GM21515 (cell line): ENCODE measurements around the gene BMP6.

Experiments
- ATAC-seq: cut with Tn5 transposase; IDR thresholded peaks from one replicate; pipeline ENCODE4 v1.9.1; 2021; ENCODE audit not compliant: unreplicated experiment

Gene BMP6

DNA sequence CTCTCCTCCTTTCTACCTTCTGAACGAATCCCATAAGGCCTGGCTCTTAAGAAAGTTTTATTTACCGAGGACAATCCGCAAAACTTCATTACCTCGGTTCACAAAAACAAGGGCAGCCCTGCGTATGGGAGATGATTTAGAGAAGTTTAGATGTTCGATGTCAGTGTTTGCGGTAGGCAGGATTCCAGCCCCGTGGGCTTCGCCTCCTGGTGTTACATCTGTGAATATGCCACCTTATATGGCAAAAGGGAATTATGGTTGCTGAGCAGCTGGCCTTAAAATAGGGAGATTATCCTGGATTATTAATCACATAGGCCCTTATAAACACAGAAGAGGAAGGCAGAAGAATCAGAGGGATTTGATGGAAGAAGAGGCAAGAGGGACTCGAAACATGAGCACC lies 21.1 kb downstream of the BMP6 start:
- no peak for ATAC-seq

DNA sequence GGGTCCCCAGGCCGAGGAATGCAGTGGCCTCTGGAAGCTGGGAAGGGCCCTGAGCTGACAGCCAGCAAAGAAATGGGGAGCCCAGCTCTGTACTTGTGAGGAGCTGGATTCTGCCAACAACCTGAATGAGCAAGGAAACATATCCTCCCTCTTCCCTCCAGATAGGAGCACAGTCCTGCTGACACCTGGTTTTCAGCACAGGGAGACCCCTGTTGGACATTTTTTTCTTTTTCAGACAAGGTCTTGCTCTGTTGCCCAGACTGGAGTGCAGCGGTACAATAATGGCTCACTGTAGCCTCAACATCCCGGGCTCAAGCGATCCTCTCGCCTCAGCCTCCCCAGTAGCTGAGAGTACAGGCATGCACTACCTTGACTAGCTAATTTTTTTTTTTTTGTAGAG lies 21.5 kb downstream of the BMP6 start:
- ATAC-seq, result no peak

DNA sequence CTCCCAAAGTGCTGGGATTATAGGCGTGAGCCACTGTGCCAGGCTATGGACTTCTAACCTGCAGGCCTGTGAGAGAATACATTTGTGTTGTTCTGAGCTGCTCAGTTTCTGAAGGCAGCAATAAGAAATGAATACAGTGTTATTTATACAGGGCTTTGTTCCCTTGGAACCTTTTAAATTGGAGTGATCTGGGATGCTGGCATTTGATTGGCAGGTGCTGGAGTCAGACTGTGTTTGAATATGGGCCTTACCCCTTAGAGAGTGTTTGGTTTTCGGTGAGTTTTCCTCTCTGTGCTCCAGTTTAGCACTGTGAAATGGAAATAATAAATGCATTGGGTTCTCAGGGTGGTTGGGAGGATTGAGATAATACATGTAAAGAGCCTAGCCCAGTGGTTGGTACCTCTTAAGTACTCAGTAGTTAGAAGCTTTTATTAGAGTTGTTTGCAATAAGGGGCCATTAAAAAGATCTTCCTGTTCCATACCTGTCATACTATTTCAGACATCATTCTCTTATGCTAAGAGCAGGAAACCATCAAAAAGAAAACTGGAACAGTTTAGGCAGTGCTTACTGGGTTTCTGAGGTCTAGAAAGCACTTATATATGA lies 22.1 kb downstream of the BMP6 start:
- ATAC-seq, result no peak

DNA sequence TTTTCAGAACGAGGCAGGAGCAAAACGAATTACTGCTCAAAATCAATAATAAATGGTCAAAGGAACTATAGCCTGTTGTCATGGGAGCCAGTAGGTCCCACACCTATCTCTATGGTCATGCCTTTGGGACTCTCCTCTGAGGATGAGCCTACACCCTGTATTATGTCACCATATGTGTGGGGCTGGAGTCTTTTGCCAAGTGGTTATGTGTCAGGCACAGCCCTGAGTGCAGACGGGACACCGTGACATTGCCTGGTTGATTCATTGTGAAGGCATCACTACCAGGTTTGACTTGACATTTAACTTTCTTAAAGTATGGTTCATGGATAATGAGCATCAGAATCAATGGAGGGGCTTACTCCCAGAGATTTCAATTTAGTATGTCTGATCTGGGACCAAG lies 23.6 kb downstream of the BMP6 start:
- ATAC-seq, result no peak

DNA sequence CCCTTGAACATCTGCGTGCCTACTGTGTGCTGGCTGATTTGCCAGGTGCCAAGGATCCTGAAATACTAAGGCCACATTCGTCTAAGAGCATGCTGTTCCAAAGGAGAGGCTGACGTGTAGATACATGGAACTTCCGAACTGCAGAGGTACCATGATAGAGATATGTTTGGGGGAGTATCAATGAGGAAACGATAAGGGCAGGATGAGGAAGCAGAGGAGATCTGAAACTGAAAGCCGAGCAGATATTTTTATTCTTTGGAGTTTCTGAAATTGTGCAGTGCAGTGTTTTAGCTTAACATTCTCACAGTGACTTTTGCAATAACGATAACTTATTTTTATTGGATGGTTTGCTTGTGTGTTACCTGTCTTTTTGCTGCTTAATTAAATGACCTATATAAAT lies 24.3 kb downstream of the BMP6 start:
- no peak for ATAC-seq

DNA sequence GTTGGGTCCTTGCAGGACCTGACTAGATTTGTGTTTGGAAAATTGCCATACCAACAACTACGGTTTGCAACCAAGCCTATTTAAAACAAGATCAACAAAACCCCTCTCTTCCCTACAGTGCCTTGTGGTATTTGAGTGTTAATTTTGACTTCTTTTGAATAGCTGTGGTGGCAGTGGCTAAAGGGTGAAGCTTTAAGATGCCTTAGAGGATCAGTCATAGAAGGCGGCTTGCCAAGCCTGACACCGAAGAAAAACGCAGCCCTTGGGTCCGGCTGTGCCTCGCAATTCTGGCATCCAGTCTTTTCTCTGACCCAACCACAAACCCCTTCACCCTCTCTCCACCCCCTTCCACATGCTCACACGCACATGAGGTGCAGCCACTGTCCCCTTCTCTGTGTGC lies 32.6 kb downstream of the BMP6 start:
- ATAC-seq, result no peak

DNA sequence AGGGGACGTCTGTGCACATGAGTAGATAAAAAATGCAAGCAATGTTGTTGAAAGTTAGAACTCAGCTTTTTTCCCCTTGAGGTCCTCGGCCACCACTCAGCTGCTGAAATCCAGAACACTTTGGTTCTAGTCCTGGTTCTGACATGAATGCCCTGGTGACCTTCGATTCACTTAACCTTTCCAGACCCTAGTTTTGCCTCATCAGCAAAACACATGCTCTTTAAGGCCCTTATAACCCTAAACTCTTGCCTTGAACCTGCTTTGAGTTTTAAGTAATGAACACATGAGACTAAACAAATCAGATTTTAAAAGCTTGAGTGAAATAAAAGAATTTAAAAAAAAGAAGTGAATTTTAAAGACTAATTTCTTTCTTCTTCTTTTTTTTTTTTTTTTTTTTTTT lies 33.4 kb downstream of the BMP6 start:
- ATAC-seq, result no peak

DNA sequence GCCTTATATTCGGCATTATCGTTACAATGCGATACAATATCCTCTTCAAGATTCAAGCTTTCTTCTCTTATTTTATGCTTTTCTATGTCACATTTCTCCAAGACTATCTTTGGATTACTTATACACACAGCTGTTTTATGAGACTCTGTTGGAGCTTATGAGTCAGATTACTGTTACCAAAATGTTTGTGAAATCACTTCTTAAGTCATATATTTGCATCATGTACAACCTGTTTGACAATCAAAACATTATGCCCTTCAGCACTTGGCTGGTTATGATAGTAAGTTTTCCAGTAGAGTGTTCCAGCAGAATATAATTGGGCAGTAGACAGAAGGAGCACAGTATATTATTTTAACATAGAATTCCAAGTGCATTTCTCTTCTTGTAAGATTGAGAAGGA lies 35.2 kb downstream of the BMP6 start:
- ATAC-seq, result no peak

DNA sequence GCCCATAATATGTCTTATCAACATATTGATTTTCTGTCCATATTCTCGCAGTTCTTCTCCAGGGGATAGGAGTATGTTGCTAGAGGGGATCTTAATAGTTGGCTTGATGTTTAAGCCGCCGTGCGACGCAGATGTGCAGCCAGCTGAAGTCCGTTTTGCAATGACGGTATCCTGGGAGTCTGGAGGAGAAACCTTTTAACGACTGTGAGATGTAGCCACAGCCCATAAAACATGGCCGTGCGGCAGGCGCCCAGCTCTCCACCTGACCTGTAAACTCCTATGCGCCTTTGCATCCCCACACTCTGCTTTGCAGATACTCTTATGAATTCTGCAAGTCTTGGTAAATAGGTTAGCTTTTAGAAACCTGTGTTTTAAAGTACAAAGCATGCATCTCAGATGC lies 36.9 kb downstream of the BMP6 start:
- ATAC-seq, result no peak

DNA sequence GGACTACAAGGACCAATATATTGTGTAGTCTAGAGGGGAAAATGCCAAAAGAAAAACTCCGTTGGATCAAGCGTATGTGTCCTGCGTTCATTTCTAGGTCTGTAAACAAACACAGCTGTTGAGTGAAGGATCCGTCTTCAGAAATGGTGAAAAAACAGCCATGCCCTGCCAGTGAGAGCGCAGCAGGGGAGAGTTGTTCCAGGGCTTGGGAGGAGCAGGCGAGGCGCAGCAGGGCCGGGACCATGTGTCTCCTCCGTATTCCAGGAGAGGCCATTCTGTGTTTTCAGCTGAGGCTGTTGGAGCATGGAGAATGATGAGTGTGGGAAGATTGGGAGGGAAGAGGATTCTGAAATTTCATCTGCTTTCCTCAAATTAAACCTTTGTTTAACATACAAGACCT lies 38.0 kb downstream of the BMP6 start:
- ATAC-seq, result no peak

DNA sequence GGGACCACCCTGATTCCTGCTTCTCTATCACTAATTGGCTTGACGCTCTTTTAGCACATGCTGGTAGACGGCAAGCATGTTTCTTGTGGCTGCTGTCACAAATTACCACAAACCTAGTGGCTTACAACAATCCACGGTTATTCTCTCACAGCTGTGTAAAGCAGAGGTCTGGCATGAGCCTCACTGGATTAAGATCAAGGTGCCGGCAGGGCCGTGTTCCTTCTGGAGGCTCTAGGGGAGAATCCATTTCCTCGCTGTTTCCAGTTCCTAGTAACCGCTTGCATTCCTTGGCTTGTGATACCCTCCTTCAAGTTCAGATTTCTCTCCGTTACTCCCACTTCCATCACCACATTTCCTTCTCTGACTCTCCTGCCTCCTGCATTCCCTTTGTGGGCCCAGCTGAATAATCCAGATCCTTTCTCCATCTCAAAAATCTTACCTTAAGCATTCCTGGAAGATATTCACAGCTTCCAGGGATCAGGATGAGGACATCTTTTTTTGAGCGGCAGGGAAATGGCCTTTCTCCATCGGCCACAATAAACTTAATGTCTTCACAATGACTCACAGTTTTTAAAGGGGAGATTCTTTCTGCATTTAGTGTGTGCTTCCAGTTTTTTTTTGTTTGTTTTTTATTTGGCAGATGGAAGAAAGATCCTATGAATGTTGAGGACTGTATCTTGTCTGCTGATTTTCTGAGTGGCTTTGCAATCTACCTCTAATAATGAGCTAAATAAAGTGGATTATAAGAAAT lies 39.9 kb downstream of the BMP6 start:
- ATAC-seq, result no peak

DNA sequence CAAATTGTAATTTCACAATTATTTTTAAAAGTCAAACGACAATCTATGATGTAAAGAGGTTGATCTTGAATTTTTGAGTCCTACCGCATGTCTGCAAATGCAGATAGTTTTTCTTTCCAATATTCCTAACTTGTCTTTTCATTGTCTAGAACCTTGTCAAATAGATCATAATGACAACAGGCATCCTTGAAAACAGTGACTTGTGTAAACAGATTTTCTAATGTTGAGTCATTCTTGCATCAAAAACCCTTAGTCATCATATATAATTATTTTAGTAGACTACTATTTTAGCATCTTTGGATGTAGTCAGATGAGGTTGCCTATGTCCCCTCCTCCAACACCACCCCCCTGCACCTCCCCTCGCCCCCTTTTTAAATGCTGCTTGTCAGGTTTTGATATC lies 43.8 kb downstream of the BMP6 start:
- no peak for ATAC-seq

DNA sequence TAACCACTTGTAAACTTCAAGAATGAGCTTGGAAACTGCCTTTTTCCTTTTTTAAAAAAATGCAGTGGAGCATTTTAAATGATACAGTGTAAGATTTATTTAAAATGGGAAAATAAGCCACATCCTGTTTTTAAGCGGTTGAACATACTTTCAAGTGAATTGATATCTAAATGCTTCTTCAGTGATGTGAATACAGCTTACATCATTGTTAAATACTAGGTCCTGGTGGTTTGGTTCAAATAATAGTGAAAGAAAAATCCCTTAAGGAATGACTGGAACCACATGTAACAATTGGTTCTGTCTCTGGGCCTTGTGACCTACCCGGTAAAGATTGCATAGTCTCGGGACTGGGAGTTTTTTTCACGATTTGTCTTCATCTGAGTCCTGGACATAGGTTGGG lies 44.2 kb downstream of the BMP6 start:
- no peak for ATAC-seq

DNA sequence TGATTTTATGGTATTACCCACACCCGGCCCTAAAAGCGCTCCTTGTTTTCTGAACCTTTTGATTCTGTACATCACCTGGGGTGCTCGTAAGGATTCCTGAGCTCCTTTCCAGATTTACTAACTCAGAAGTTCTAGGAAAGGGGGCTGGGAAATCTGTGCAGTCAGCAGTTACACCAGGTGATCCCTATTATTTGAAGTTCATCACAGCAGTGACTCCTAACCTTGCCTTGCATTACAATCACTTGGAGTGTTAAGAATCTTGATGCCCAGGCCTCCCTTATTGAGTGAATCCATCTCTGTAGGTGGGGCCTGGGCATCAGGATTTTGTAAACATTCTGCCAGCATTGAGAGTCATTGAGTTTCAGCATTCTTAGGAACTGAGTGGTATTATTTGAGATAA lies 44.7 kb downstream of the BMP6 start:
- ATAC-seq, result no peak

DNA sequence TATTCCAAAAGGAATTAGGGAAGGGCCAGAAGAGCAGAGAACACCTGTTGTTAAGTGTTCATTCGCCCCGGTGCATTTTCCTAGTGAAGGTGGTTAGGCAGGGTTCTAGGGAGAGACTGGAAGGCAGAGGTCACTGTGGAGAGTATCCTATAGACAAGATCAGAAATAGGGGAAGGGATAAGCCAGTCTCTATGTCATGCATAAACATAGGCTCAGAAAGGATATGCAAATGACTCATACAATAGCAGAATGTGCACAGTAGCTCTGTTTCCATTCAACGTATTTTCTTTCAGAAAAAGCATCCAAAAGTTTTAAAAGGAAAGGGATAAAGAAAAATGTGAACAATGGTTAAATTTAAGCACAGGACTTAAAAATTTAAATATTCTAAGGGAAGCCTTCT lies 47.4 kb downstream of the BMP6 start:
- ATAC-seq, result no peak

DNA sequence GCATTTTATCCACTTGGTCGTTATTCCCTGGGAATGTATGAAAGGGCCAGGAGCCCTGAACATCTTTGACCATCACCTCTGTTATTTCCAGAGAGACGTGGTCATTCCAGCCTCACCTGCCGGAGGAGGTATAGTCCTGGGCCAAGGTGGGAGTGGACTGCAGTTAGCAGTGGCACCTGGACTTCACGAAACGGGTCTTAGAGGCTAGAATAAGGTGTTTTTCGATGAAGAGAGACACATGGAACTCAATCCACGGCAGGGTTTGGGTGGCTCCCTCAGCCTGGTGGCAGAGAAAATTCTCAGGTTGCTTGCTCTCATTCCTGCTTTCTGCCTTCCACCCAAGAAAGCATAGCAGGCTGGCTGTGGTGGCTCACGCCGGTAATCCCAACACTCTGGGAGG lies 48.0 kb downstream of the BMP6 start:
- ATAC-seq, result no peak

DNA sequence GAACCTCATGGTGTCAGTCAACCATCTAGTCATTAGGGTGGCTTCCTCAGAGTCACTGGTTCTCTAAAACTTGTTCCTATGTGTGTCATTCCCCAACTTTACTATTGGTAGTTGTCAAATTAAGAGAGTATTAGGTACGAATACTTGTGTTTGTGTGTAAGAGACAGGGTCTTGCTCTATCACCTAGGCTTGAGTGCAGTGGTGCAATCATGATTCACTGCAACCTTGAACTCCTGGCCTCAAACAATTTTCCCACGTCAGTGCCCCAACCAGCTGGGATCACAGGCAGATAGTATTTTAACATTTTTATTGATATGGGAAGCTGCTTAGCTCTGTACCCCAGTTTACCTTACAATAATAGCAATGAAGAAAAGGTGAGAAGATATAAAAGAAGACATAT lies 50.6 kb downstream of the BMP6 start:
- no peak for ATAC-seq

DNA sequence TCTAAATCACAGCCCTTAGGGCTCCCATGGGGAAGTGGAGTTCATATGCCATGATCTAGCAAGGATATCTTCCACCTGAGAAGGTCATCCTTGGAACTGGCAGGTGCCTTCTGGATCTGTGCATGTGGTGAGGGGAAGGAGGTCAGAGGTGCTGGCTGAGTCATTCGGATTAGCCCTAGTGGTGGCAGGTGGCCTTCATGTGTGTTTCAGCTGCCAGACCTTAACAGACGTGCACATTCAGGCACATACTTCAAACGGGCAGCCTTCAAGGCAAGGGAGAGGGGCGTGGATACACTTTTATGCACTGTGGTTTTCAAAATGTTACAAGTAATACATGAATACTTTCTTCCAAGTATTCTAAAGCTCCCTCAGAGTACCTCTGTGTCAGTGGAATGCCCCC lies 51.2 kb downstream of the BMP6 start:
- no peak for ATAC-seq

DNA sequence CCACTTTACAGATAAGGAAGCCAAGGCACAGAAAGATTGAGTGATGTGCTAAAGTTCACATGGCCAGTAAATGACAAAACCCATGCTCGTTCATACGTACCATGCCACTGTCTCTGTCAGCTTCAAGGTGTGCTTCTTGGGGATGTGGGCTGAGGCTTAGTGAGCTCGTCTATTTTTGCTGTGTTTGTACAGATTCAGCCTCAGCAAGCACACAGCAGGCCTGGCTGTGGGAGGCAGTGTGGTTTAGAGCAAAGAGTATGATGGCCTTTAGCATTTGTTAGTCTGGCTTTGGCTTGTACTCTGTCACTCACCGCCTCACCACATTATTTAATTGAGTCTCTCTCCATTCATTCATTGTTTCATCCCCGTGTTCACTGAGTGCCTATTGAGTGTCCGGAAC lies 55.3 kb downstream of the BMP6 start:
- no peak for ATAC-seq

DNA sequence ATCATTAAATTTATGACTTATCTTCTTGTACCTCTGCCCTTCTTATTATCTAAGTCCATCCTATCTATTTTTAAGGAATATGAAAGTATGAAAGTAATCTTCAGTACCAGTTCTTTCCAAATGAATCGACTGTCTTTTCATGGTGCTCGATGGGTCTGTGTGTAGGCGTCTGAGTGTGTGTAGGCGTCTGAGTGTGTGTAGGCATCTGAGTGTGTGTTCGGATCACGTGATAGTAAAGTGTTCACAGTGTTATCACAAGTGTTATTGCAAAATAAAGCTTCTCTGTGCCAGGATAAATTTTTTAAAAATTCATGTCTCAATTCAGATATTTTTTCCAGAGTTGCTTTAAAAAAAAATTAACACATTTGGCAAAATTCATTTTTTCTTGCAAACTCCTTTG lies 58.3 kb downstream of the BMP6 start:
- ATAC-seq, result no peak

DNA sequence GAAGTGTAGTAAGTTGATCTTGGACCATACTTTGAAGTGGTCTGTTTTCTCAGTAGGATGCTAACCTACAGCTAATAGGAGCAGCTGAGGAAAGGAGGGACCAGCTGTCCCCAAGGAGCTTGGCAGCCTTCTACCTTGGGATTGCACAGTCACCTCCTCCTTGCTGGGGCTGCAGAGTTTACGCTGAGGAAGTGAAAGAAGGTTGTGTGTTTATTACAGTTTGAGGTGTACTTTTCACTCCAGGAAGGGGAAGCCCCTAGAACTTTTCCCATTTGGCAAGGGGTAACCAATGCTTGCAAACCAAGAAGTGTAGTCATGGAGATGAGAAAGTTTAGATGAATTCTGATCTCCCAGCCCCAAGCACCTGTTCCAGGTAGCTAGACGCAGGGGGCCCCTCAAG lies 58.8 kb downstream of the BMP6 start:
- peak; percentile 73 for ATAC-seq

DNA sequence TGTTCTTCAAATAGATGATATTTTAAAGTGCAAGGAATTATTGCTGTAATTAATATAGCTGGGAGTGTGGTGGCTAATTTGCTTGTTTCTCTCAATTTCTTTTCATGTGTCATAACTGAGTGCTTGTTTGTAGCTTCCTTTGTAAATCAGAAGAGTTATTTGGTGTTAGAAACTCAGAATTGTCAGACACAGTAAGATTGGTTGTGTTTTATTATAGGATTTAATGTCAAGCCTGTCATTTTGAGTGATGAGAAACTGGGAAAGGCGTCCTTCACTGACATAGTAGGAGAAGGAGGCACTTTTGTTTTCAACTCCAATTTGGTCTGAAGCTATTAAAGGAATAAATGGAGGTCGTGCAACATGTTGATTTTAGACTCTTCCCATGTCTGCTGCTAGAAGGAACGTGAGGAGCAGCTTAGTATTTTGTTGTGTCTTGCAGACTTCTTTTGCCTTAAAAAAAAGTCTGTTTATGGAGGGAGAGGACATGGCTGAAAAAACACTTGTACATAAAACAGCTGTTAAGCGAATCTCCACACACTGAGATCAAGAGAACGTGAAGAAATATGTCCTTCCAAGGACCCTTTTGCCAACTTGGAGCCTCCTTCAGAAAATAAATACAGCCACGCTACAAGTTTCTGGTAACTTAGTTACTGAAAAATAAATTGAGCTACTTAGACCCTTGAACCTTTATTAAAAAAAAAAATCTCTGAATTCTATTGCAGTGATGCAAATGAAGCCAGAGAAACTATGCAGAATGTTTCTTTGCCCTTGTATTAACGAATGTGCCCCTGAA lies 59.5 kb downstream of the BMP6 start:
- ATAC-seq, result no peak
